Left lobe of liver (tissue), 2 donors: ENCODE results near the gene ATP6V1E1. TPM values are rescaled to one million over a fixed set of nuclear protein-coding genes. Genes with fewer than 3 reads are reported as not detected.

ENCODE experiments used
- ATAC-seq: fragments of 200-7000 bp; cut with Tn5 transposase; one replicate; pipeline ENCODE4 v1.9.1; 2020; ENCODE audit warnings: mild to moderate bottlenecking, moderate library complexity
- DNase-seq: peaks from one replicate; pipeline ENCODE4 v3.0.0-alpha.2; 2020; ENCODE audit warnings: low spot score
- total RNA-seq: library from RNA; stranded (reverse); gene quantifications from one replicate; pipeline ENCODE4 v1.2.1, GENCODE V29; 2021
- donor health status: DM: no; HTN: no; CAD: no; lungs with moderate emphysema.
- donor health status: DM: no; HTN: yes; CAD: no.

The ATP6V1E1 gene
- total RNA-seq, 1 donor from 2014 or later = 31.3 TPM

GRCh38 chr22:17634696-17635095 lies 6.1 kb upstream of the ATP6V1E1 start:
- DNase-seq = no peak
- no peak for ATAC-seq

- DNase-seq (no peak), ATAC-seq (no peak)
Observed at GRCh38 chr22:17633998-17634323, 5.4 kb upstream of the ATP6V1E1 start.

- ATAC-seq (peak; percentile 22), DNase-seq (no peak)
Observed at GRCh38 chr22:17633217-17633997, 4.9 kb upstream of the ATP6V1E1 start.

- no peak for ATAC-seq
Observed at GRCh38 chr22:17631076-17631565, 2.6 kb upstream of the ATP6V1E1 start.

GRCh38 chr22:17629641-17630040 lies 1.1 kb upstream of the ATP6V1E1 start:
- no peak for ATAC-seq
- no peak for DNase-seq

More at GRCh38 chr22:17631076-17631565, 2.6 kb upstream of the ATP6V1E1 start:
- no peak for DNase-seq

GRCh38 chr22:17629173-17629489 lies 582 bp upstream of the ATP6V1E1 start:
- ATAC-seq (no peak), DNase-seq (no peak)

GRCh38 chr22:17627961-17628405 lies 566 bp downstream of the ATP6V1E1 start:
- DNase-seq (no peak), ATAC-seq (peak; percentile 6)

- ATAC-seq (no peak), DNase-seq (no peak)
Observed at GRCh38 chr22:17613280-17613679, 15.3 kb downstream of the ATP6V1E1 start.

GRCh38 chr22:17612057-17612456 lies 16.5 kb downstream of the ATP6V1E1 start:
- DNase-seq (no peak), ATAC-seq (no peak)

GRCh38 chr22:17607891-17608521 lies 20.5 kb downstream of the ATP6V1E1 start:
- ATAC-seq = no peak
- DNase-seq = peak; percentile 2

- ATAC-seq (no peak), DNase-seq (peak; percentile 8)
Observed at GRCh38 chr22:17606496-17606895, 22.1 kb downstream of the ATP6V1E1 start.

GRCh38 chr22:17603668-17604067 lies 24.9 kb downstream of the ATP6V1E1 start:
- ATAC-seq = no peak
- DNase-seq = no peak

- DNase-seq (peak; percentile 15), ATAC-seq (no peak)
Observed at GRCh38 chr22:17601031-17601430, 27.5 kb downstream of the ATP6V1E1 start.

- no peak for DNase-seq
- ATAC-seq = no peak
Observed at GRCh38 chr22:17598318-17598717, 30.2 kb downstream of the ATP6V1E1 start.

- ATAC-seq = no peak
- DNase-seq = no peak
Observed at GRCh38 chr22:17597217-17597616, 31.3 kb downstream of the ATP6V1E1 start.

GRCh38 chr22:17596226-17596625 lies 32.3 kb downstream of the ATP6V1E1 start:
- ATAC-seq (no peak), DNase-seq (no peak)

GRCh38 chr22:17592201-17592600 lies 36.3 kb downstream of the ATP6V1E1 start:
- no peak for DNase-seq
- ATAC-seq = peak; percentile 22

GRCh38 chr22:17590586-17590985 lies 38.0 kb downstream of the ATP6V1E1 start:
- no peak for ATAC-seq
- no peak for DNase-seq

GRCh38 chr22:17589810-17590375 lies 38.7 kb downstream of the ATP6V1E1 start:
- DNase-seq = no peak
- ATAC-seq = no peak

GRCh38 chr22:17588606-17589005 lies 39.9 kb downstream of the ATP6V1E1 start:
- DNase-seq = no peak
- ATAC-seq = no peak

GRCh38 chr22:17587629-17588028 lies 40.9 kb downstream of the ATP6V1E1 start:
- ATAC-seq = no peak
- DNase-seq = no peak

- no peak for ATAC-seq
- no peak for DNase-seq
Observed at GRCh38 chr22:17586831-17587440, 41.6 kb downstream of the ATP6V1E1 start.
